NAMALWA (cell line): ENCODE results near the gene ATF2.

Experiments
- DNase-seq: peaks from one replicate; pipeline ENCODE4 v3.0.0-alpha.2; 2015; ENCODE audit warnings: low spot score

Gene ATF2

DNA sequence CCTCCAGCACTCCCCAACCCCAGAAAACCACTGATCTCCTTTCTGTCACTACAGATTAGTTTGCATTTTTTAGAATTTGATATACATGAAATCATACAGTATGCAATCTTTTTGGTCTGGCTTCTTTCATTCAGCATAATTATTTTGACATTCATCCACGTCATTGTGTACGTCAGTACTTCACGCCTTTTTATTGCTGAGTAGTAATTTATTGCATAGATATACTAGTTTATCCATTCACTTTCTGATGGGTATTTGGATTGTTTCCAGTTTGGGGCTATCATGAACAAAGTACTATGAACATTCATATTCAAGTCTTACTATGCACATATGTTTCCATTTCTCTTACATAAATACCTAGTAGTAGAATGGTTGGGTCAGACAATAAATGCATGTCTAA lies 142.8 kb downstream of the ATF2 start:
- no peak for DNase-seq

DNA sequence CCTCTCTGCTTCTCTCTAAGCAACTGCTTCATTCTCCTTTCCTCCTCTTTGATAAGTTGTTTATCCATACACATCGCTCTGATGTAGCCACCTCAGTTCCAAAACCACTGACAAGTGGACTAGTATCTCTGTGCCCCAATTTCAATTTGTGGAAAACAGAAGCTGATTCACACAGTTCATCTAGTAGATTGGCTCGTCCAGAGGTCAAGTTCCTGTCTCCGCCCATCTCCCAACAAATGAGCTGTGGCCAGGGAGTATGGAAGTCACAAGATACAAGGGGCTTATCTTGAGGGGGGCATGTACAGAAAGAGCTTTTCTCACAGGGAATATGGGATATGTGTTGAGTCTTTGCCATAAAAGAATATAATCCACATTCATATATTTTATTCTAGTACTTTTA lies 145.1 kb downstream of the ATF2 start:
- DNase-seq, result no peak
